UCSD-AML1 (cell line): ENCODE measurements around the gene C9orf85.
"Not testable (repeated sequence)": the region's sequence is repeated elsewhere in the genome, so short reads cannot be mapped to it uniquely, and the experiment has no call there.

ENCODE experiments used
- DNase-seq: peaks from one replicate; lab custom pipeline; 2025; ENCODE audit not compliant: unreplicated experiment; lab: John Stamatoyannopoulos, UW

Gene C9orf85

DNA sequence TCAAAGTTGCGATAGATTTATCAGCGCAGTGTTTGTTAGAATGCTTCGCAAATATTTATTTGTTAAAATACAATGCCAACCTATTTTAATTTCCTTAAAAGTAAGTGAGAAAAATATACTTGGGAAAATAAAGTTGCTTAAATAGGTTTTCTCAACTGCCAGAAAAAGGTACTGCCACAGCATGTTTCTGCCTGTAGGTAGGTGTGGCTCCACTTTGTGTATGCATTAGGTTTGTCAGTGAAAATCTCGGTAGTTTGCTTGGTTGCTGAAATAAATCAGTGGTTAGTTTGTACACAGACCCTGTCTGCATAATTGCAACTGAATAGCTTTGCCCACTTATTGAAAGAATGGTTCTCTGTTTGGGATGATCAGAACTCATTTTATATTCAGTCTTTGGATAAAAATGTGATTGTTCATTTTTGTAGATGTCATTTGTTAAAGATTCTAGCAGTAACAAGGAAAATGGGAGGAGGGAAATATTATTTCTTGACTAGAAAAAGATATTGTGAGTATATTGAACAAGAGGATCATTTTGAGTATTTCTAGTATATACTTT lies 25.7 kb downstream of the C9orf85 start:
- no peak for DNase-seq

DNA sequence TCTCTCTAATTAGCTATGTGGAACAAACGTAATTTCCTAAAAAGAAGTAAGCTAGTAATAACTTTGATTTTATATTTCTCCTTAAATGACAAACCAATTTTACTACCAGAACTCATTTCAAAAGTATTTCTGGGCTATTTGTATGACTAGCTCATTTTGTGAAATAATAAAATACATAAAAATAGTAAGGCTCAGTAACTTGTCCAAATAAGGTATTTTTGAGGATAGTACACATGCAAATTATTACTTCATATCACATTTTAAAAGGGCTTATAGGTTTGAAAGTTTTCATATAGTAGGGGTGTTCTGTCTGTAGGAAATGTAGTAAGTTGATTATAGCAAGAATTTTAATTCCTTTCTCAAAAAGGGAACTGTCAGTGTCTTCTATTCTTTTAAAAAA lies 26.5 kb downstream of the C9orf85 start:
- DNase-seq = no peak

DNA sequence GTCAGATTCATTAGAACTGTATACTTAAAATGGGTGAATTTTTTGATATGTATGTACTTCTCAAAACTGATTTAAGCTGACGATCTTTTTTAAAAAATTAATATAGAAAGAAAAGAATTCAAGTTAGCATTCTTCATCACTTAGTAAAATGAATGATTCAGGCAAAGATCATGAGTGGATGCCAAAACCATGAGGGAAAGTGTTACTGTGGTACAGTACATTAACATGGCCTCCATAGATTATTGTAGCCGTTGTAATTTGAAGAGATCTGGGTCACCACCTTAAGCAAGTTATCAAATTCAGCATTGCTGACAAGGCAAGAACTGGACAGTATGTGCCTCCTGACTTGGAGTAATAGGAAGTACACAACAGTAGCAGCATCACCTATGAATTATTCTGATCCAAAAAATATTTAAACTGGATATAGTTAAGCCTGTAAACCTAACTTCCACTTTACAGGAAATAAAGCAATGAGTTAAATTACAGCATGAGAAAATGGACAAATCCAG lies 29.7 kb downstream of the C9orf85 start:
- DNase-seq = no peak

DNA sequence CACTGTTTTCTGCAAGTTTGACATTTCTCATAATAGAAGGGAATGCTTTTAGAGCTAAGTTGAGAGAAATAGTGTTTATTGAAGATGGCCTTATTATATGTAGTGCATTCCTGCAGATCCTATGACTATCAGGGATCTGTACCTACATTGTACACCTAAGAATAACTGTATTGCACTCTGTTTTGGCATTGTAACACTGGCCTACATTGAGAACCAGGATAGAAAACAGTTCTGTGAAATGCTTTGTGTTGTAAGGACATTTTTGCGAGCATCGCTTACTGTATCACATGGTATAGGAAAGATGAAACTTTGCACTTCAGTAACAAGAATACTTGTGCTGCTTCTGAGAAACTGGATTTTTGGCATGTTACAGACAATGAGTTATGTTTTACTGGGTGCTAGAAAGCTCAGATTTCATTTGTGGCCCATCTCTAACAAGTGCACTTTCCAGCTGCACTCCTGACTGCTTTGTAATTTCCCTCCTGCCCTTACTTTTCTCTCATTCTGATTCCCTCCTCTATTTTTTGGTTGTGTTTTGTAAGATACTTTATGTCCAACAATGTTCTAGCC lies 30.6 kb downstream of the C9orf85 start:
- no peak for DNase-seq

DNA sequence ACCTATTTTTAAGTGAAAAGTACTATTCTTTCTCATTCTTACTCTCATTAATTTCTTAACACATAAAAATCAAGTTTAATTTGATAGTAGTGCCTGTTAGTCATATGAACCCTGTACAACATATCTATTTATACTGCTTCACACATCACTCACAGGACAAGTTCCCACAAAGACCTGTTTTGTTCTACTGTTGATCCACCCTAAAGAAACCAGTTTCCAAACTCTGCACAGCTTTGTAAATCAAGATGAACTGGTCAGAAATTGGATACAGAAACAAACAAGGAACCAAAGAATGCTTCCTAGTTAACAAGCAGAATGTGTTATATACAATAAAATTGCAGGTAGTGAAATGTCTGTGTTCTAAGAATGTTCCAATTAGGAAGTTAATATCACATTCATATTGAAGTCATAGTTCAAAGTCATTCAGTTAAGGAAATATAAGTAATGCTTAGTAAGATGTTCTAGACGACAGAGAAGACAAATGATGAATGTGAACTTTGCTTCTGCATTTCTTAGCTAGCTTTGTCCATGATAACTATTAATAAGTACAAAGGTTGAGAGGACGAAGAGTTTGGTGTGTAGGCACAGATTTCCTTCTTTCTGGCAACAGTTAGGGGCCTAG lies 33.4 kb downstream of the C9orf85 start:
- no peak for DNase-seq

DNA sequence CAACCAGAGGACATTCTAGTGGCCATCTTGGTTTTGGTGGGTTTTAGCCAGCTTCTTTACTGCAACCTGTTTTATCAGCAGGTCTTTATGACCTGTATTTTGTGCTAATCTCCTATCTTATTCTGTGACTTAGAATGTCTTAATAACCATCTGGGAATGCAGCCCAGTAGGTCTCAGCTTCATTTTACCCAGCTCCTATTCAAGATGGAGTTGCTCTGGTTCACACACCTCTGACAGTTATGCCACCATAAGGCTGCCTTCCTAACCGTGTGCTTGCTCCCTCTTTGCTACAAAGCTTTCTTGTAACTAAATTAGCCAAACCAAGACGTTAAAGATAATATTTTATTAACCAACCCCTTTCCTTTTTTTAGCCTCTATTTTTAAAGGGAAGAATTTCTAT lies 43.2 kb downstream of the C9orf85 start:
- not testable (repeated sequence) for DNase-seq

DNA sequence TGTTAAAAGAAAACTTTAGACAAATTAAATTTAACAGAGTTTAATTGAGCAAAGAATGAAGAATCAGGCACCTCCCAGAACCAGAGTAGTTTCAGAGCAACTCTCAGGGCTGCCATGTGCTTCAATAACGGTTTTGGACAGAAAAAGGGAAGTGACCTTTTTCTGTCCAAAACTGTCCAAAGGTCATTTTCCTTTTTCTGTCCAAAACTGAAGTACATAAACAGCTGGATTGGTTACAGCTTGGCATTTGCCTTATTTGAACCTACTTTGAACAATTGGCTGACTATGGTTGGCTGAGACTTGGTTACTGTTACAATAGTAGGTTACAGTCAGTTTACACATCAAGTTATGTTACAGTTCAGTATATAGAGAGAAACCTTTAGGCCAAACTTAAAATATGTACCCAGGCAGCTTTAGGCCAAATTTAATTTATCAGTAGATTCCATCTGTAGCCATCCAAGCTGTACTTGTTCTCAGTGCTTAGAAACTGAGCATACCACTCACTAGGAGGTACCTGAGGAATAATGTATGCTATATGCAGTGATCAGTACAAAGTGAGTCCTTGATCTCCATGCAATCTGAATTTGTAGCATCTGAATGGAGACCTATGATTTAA lies 44.0 kb downstream of the C9orf85 start:
- no peak for DNase-seq

DNA sequence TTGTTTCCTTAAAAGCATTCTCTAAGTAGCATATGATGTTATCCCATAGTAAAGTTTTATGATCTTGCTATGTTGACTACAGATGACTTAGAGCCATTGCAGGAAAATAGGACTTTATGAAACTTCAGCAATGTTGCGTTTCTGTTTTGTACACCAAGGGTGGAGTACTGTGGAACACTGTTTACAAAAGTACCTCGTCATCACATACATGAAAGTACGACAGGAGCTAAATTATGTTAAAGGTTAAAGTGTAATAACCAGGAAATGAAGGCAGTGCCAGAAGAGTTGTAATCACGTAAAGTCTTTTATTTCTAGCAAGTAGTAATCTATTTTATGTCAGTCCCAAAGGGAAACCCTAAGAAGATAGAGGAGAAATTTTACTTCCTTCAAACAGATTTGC lies 50.9 kb downstream of the C9orf85 start:
- no peak for DNase-seq

DNA sequence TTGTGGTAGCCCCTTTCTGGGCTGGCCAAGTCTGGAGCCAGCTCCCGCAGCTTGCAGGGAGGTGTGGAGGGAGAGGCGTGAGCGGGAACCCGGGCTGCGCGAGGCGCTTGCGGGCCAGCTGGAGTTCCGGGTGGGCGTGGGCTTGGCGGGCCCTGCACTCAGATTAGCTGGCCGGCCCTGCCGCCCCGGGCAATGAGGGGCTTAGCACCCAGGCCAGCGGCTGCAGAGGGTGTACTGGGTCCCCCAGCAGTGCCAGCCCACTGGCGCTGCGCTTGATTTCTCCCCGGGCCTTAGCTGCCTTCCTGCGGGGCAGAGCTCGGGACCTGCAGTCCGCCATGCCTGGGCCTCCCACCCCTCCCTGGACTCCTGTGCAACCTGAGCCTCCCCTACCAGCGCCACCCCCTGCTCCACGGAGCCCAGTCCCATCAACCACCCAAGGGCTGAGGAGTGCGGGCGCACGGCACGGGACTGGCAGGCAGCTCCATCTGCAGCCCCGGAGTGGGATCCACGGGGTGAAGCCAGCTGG lies 52.1 kb downstream of the C9orf85 start:
- DNase-seq = not testable (repeated sequence)

DNA sequence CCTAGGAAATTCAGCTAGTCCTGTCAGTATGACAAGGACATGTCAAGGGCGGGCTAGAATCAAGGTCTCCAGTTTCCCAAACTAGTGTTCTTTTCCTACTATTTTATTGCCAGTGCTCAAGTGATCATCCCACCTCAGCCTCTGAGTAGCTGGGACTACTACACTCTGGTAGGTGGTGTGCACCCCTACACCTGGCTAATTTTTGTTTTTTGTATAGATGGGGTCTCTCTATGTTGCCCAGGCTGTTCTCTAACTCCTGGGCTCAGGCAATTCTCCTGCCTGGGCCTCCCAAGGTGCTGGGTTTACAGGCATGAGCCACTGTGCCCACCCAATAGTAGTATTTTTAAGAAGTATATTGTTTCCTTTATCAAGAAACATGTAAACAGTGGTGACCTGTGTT lies 54.0 kb downstream of the C9orf85 start:
- no peak for DNase-seq

DNA sequence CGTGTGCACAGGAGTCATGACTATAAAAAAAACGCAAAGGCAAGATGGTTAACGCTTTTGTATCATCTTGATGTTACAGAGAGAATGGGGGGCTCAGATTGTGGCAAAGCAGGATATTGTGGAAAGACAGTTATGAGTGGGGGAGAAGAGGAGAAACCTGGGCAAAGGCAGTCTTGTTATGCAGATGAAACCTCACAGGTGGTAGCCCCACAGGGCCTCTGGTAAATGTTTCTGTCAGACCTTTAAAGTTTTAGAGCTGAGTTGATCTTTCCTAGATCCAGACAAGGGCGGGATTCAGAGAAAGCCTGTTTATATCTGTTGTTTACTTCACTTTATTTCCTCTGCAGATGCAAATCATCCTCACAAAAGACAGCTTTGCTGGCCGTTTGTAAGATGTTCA lies 55.2 kb downstream of the C9orf85 start:
- DNase-seq = no peak

DNA sequence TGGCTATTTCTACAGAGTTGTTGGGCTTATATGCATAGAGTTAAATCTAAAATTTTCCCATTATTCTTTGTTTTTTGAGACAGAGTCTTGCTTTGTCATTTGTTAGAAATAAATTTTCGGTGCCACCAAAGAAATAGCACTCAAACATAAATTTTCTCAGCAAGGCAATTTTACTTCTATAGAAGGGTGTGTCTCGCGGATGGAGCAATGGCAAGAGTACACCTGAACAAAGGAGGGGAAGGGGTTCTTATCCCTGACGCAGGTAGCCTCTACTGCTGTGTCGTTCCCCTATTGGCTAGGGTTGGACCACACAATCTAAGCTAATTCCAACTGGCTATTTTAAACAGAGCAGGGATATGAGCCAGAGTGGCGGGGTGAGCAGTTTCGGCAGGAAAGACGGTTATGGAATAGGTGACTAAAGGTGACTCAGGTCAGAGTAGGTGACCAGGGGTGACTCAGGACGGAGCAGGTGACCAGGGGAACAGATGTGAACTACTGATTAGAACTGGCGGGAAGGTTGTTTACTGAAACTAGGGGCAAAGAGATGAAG lies 57.2 kb downstream of the C9orf85 start:
- DNase-seq = no peak

DNA sequence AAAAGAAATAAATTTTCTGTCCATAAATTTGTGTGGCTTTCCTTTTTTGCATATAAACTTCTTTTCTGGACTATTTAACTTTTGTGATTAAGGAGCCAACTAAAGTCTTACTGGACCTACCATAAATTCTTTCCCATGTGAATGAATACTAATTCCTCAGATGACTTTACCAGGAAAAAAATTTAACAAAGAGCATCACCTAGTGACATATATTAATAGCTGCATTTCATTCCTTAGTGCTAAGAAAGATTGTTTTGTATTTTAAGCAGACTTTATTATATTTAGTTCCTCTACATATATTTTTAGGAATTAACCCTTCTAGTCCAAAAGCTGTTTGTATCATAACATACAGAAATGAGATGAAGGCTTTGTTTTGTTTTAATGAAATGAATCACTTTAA lies 64.4 kb downstream of the C9orf85 start:
- DNase-seq = no peak

DNA sequence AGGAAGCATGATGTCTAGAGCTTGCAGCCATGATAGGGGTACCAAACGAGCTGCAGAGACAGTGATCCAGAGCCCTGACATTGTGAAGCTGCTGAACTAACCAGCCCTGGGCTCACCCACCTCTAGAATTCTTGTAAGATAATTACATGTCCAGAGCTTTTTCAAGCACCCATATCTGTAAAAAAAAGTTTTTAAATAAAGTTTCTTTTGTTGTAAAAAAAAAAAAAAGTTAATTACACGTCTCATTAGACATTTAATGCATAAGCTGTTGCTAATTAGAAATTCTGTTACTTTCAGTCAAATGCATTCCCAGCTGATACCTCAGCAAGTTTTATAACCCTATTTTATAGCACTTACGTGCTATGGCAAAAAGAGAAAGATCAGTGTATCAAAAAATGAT lies 65.6 kb downstream of the C9orf85 start:
- no peak for DNase-seq

DNA sequence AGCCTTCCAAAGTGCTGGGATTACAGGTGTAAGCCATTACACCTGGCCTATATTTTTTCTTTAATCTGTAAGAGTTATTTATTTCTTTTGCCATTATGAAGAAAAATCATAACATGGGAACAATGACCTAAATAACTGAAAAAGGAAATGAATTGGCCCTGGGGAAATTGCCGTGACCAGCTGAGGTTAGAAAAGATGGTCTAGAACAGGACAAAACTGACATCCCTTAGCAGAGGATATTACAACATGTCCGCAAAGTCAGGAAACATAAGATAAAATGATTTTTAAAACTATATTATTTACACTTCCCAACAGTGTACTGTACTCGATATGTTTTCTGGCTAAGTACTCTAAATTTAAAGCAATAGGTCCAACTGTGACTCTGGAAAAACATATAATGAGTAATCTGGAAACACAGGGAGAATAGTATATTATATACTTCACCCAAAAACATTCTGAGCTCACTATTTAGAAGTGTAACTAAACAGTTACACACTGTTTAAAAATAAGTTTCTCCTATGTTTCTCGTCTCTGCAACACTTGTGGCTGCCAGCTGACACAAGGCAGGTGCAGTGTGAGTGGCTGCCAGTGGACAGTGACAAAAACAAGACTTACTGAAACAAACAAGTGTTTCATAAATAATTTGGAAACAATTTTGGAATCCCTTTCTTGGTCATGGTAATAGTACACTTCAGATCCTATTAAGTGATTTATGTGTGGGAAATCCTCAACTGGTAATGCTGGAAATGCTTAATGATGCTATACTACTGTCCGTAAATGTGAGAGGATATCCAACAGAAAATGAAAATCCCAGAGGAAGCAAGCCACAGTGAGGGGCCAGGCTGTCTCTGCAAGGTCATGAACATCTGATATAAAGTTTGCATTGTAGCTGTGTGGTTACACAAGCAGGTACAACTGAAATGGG lies 69.1 kb downstream of the C9orf85 start:
- DNase-seq = no peak

DNA sequence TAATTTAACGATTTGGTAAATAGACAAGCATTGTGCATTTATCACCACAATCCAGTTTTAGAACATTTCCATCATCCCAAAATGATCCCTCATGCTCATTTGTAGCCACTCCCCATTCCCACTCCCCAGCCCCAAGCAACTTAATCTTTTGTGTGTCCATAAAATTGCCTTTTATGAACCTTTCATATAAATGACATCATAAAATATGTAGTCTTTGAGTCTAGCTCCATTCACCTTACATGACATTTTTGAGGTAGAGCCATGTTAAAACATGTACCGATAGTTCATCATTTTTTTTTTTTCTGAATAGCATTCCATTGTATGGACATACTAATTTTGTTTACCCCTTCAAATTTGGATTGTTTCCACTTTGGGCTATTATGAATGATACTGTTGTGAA lies 70.5 kb downstream of the C9orf85 start:
- DNase-seq = no peak

DNA sequence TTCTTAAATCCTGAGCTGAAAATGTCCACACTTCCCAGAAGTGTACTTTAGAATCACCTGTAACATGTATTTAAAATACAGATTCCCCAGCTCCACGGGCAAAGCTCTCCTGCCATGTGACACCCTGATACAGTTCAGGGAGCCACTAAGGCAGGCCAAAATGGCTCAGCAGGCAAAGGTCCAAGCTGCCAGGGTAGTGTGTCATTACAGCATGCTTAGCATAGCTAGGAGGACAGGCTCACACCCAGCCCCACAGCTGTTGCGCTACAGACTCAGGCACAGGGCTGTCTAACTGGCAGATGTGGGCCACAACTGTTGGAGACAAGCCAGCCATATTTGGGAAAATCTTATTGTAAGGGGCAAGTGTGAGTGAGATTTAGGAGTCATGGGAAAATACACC lies 73.0 kb downstream of the C9orf85 start:
- no peak for DNase-seq

DNA sequence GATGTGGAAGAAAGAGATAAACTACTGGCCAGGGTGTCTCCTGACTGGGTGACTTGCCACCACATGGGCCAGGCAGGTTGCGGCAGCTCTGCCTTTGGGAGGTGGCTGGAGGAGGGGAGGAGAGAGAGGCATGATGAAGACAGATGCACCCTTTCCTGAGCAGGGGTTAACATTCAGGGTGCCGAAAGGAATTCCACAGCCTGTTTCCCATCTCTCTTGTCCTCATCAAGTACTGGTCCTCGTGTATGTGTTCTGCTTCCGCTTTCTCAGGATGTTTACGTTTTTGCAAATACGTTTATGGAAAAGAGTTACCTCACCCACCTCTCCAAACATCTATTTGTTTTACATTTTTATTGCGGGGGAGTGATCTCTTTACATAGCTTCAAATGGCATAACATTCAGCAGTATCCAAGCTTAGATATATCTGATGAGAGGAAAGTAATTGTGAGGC lies 73.4 kb downstream of the C9orf85 start:
- DNase-seq = no peak

DNA sequence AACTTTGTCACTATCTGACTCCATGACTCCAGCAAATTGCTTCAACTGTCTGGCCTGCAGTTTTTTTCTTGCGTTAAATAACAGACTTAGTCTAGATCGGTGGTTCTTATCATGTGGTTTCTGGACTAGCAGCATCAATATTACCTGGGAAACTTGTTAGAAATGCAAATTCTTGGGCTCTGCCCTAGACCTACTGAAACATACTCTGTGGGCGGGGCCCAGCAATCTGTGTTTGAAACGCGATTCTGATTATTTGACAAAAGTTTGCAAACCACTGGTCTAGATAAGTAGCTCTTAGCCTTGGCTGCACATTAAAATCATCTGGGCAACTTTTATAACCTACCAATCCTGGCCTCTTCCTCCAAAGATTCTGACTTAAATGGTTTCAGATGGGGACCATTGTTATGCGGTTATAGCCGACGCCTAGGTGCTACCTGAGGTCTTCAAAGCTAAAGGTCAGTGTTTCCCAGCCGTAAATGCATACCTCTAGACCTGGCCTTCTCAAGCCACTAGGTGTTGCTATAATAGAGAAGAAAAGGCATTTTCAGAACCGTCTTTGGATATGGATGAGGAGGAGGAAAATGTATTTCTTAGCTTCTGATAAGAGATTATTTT lies 74.0 kb downstream of the C9orf85 start:
- no peak for DNase-seq

DNA sequence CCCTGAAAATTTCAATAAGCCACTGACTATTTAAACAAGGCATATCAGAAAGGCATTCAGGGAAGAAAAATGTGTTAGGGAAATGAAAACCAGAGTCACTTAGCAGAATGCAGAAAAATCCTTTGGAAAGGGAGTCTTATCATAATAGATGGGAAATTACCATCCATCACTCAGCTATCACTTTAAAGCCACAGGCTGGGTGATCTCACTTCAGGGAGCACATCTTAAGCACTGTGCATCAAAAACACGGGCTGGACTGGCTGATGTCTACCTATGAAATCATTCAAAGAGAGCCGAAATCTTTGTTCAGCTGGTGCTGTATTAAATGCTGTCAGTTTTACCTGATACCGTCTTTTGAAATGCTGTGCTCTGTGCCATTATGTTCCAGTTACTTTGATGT lies 75.5 kb downstream of the C9orf85 start:
- no peak for DNase-seq
